ENCODE results near the gene KIRREL3.

The KIRREL3 gene

DNA sequence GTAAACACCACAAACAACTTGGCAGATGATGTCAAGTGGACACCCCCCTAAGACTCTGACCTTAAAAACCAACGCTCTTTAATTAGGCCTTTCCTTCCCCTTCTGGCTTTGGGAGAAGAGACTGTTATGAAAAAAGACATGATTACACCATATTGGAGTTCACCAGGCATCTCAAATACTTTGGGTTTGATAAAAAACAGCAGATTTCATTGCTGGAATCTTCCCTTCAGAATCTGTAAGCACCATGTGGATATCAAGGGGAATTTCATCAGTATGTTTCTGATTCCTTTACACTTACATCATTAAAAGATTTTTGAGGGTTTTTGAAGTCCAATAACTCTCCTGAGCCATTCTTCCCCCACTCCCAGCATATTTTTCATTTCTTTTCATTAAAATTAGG lies 85.6 kb downstream of the KIRREL3 start:
- no peak for DNase-seq (ENCODE audit: low read depth)

GRCh38 chr11:126914166-126914565 lies 86.4 kb downstream of the KIRREL3 start:
- DNase-seq (ENCODE audit: low read depth): no peak

GRCh38 chr11:126904520-126904919 lies 96.0 kb downstream of the KIRREL3 start:
- no peak for DNase-seq (ENCODE audit: low read depth)

DNA sequence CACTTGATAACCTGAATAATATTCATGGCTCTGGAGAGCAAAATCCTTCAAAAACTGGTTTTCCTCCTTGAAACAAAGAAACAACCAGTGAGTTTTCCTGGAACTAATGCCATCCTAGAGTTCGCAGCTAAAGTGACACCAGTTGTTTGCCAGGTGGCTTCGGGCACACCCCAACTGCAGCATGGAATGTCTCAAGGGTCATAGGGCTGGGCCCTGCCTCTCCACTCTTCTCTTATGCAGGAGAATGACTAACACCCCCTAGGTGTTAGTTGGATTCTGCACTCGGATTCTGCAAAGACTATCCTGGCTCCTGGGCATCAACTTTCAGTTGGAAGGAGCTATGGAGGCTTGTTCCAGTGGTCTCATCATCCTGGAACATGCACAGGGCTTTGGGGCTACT lies 98.8 kb downstream of the KIRREL3 start:
- DNase-seq (ENCODE audit: low read depth): no peak

DNA sequence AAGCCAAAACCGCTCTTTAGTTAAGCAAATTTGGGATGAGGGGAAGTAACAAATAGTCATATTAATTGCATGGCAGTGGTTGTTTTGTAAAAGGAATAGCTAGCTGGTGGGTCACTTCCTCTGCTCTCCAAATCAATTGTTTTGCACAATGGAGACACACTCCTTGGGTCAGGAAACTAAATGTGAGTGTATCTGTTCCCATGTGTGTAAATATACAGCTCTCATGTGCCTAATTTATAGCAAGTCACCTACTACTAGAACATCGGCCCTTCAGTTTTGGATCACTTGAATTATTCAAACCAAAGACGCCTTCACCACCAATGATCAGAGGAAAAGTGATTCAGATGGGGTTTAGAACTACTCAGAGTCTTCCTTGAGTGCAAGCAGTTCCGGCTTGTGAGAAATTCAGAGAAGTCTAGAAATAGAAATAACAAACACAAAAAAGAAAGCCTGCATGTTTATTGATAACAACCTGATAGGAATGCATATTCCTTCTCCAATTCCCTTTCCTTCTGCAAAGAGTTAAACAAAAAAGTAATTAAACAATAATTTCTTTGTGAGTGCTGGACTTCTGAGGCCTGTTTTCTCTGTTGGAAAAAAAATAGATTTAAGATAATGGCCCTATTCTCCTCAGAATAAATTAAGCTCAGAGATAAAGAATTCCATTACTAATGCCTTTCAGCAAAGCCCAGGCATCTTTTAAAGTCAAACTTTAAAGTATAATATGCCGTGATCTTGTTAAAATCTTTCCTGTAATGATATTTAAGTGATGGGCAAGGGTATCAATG lies 100.4 kb downstream of the KIRREL3 start:
- DNase-seq (ENCODE audit: low read depth): no peak

- DNase-seq (ENCODE audit: low read depth): no peak
These were observed 101.8 kb downstream of the KIRREL3 start for GRCh38 chr11:126898802-126899201.

DNA sequence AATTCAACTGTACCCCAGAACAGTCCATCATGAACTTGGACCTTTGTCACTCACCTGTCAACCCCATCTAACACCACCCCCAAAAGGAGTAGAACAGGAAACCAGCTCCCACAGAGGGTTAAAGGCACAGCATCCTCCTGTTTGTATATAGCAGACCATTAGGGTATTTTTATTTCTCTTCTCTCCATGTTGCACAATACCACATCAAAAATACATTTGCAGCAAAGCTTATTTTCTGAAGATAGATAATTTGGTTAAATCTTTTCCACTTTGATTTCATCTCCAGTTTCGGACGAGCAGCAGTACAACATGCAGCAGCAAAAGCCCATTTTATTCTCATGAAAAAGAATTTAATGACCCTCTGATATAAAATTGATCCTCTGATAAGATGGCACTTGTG lies 103.1 kb downstream of the KIRREL3 start:
- DNase-seq (ENCODE audit: low read depth): no peak

DNA sequence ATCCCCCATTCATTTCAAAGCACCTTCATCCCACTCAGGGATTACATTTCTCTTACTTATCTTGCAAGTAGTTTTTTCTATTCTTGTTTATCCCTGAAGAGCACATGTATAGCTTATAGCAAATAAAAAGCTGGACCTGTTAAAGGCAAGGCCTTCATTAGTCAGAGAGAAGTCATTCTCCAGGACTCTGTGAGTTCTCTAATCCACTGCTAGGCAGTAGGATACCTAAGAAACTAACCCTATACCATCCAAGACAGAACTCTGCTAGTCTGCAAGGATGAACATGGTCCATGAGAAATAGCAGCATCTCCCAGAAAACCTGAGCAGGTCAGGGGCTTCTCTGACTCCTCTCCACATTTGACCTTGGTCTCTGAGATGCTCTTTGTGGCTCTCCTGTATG lies 104.5 kb downstream of the KIRREL3 start:
- no peak for DNase-seq (ENCODE audit: low read depth)

DNA sequence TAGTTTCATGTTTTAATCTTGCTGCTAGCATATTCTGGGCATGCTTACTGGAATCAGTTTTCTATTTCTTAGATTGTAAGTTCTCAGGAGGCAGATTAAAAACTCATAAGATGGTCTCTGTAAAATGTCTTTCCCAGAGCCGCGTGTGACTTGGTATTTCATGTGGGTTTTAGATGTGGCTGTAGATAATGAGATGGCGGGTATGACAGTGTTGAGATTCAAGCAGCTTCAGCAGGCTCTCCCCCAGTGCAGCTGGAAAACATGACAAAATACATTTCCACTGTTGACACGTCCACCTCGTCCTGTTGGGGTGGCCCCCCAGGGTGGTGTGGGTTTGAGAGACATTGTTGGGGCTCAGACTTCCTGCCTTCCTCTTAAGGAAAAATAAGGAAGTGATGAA lies 106.8 kb downstream of the KIRREL3 start:
- no peak for DNase-seq (ENCODE audit: low read depth)

DNA sequence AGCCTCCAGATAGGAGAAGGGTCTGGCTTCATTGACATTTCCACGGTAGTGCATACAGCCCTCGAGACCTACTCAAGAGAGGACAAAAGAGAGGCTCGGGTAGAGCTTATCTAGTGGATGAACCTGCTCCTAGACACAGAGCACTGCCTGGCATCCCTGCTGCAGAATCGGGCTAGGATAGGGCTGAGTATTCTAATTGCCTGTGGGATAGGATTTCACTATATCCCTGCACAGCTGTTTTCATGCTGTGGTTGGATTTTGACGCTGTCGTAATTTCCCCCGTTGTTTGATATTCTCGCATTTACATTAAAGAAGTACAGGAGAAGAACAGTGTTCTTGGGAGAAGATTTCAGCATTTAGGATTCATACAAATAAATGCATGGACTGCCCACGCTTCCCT lies 107.8 kb downstream of the KIRREL3 start:
- DNase-seq (ENCODE audit: low read depth): no peak

- DNase-seq (ENCODE audit: low read depth): no peak
These were observed 108.9 kb downstream of the KIRREL3 start for GRCh38 chr11:126891556-126892217.

DNA sequence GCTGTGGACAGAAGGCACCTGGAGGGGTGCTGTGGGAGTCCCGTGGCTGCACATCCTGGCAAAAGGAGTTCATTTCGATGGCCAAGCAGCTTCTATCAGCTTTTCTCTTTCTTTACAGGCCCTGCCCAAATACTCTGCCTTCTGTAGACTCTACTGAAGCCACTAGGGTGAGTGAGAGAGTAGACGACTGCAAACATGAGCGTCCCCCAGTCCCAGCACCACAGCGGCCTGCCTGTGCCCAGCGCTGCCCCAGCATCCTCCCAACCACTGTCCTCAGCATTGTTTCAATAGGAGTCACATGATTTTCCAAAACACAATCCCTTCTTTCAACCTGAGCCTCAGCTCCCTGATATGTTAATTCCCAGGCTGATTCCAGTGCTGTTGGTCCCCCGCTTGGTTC lies 110.0 kb downstream of the KIRREL3 start:
- no peak for DNase-seq (ENCODE audit: low read depth)

- no peak for DNase-seq (ENCODE audit: low read depth)
These were observed 112.4 kb downstream of the KIRREL3 start for GRCh38 chr11:126888115-126888712.

- no peak for DNase-seq (ENCODE audit: low read depth)
These were observed 113.9 kb downstream of the KIRREL3 start for GRCh38 chr11:126886636-126887035.

- DNase-seq (ENCODE audit: low read depth): no peak
These were observed 114.5 kb downstream of the KIRREL3 start for GRCh38 chr11:126886085-126886484.

GRCh38 chr11:126884594-126884993 lies 116.0 kb downstream of the KIRREL3 start:
- DNase-seq (ENCODE audit: low read depth): no peak

- no peak for DNase-seq (ENCODE audit: low read depth)
These were observed 116.4 kb downstream of the KIRREL3 start for GRCh38 chr11:126884192-126884591.

DNA sequence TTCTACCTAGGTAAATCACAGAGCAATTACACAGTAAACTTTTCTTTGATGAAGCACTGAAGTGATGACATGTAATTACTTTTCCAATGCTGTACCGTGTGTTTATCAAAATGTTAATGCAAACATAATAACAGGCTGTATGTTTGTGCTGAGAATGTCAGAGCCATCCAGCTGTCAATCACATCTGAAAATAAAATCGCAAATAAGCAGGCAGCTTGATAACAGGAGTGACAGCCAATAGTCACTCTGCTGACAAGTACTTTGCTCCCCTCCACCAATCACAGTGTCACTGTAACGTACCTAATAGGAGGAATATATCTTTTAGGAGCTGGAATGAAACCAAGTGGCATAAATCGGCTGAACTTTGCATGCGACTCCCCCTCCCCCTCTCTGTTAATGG lies 119.7 kb downstream of the KIRREL3 start:
- DNase-seq (ENCODE audit: low read depth): no peak

GRCh38 chr11:126879516-126879915 lies 121.1 kb downstream of the KIRREL3 start:
- DNase-seq (ENCODE audit: low read depth): no peak

DNA sequence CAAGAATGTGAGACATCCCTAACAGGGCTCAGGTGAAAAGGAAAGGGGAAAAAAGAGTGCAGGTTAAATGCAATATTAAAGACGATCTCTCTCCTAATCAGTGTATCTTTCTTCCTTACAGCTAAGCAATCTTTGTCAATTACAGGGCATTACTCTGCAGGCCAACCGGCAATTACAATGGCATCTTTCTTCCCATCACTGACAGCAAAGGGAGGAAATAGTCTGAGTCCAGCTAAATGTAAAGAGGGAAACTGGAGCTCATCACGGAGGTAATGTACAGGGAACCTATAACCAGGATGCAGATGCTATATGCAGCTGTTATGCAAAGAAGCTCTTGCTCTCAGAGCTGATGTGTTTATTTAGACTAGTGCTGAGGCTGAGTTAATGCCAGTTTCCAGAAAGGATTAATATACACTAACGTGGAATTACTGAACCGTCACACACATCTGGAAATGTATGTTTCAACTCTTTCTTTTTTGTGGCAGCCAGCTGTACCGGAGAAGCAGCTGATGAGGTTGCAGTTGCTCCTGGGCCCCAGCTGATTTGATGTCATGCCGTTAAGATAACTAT lies 121.6 kb downstream of the KIRREL3 start:
- no peak for DNase-seq (ENCODE audit: low read depth)

DNA sequence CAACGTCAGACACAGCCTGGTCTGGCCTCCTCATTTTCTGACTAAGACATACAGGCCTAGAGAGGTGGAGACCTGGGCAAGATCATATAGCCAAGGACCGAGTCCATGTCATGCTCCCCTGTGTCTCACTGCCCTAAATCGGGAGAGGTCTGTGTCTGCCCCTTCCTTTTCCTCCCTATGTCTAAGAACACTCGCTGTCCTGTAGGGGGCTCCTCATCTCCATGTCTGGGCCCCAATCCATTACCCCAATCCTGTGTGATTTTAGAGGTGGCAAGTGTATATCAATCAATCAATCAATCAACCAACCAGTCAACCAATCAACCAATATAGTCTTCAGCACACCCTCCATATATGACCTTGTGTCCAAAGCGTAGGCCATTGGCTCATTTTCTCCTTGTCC lies 125.7 kb downstream of the KIRREL3 start:
- DNase-seq (ENCODE audit: low read depth): no peak

DNA sequence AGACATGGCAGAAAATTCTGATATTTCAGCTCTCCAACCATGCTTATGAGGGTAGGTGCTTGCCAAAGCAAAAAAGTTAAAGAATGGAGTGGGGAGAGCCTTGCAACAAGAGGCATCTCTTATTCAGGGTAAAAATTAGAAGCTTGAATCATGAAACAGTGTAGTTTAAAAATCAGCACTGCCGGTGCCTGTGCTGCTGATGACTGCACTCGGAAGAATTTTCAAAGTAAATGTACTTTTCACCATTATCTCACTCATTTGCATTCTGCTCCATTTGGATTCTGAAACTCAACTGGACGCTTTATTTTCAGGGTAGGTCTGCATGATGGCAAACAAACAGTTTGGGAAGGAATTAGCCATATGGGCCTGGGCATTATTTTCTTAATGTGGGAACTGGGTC lies 126.3 kb downstream of the KIRREL3 start:
- no peak for DNase-seq (ENCODE audit: low read depth)

DNA sequence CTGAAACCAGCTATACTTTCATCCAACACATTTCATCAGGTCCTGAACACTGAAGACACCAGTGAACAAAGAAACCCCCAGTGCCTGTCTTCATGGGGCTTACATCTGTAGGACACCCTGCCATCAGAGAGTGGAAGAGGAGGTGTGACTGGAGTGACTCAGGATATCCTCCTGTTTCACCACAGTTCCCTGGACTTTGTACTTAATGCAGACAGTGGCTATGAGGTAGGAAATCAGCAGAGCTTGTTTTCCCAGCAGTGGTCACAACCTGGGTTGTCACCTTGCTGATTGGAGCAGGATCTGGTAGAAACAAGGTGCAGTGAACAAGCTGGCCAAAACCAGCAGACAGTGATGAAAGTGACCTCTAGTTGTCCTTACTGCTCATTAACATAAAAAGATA lies 128.8 kb downstream of the KIRREL3 start:
- no peak for DNase-seq (ENCODE audit: low read depth)

Measured in HS-27A (cell line).